Tibial artery (tissue), 4 donors: Measurements from ENCODE around the gene ILF2.

ENCODE experiments used
- DNase-seq, 2 donors: peaks; one replicate each; pipeline ENCODE4 v3.0.0-alpha.2; 2019
- H3K27ac ChIP-seq, 2 donors: fragments of 200-600 bp; sonication (generic) in 1 of 2; 1 replicate in 1 of 2; 2 replicates in 1 of 2; pipeline ENCODE4 v1.5.1; 2018 to 2019; ENCODE audit warnings: mild to moderate bottlenecking in 1 of 2
- H3K27me3 ChIP-seq, 2 donors: fragments of 200-600 bp; sonication (generic) in 1 of 2; one replicate each; pipeline versions ENCODE4 v1.5.1 to v1.6.0; 2016 to 2019
- H3K36me3 ChIP-seq, 3 donors: fragments of 200-600 bp; sonication (generic) in 2 of 3; one replicate each; pipeline ENCODE4 v1.5.1; 2016 to 2019; ENCODE audit warnings: mild to moderate bottlenecking in 2 of 3
- H3K4me1 ChIP-seq, 4 donors: fragments of 200-600 bp; sonication (generic) in 2 of 4; 1 replicate in 3 of 4; 2 replicates in 1 of 4; pipeline ENCODE4 v1.5.1; 2016 to 2019
- H3K4me3 ChIP-seq, 2 donors: fragments of 200-600 bp; sonication (generic) in 1 of 2; 1 replicate in 1 of 2; 2 replicates in 1 of 2; pipeline ENCODE4 v1.5.1; 2018 to 2019; ENCODE audit warnings: mild to moderate bottlenecking in 2 of 2
- H3K9me3 ChIP-seq, 3 donors: fragments of 200-600 bp; sonication (generic) in 1 of 3; one replicate each; pipeline ENCODE4 v1.5.1; 2016 to 2019
- CTCF ChIP-seq, 2 experiments: fragments of 200-600 bp in 1 of 2; fragments of 450-650 bp in 1 of 2; IDR thresholded peaks; one replicate each; pipeline ENCODE4 v1.5.1; 2017 to 2019; ENCODE audit warnings: antibody characterized with exemption in 2 of 2, mild to moderate bottlenecking in 1 of 2, moderate library complexity in 1 of 2
- intact Hi-C: fragments of 100-400 bp; cut with DNase I; formaldehyde crosslinking; loops from one replicate; pipeline ENCODE4 v1.15.0; 2023; ENCODE audit warnings: low total_unique reads

The ILF2 gene

GRCh38 chr1:153659175-153659534 is 11.6 kb downstream of the ILF2 start:
- Histone ChIP-seq H3K27ac (peak overlapping the region; percentile 88 to 94), H3K4me3 (peak overlapping the region; percentile 56 to 72), H3K4me1 (peaks cover 4 to 11% (median 10%) of the 10 kb centered on the region in 4 donors), H3K36me3 (peaks cover 35 to 44% (median 37%) of the 10 kb centered on the region in 3 donors), H3K27me3 (no peaks in the 10 kb centered on the region), H3K9me3 (no peaks in the 10 kb centered on the region)
- intact Hi-C loops = no loop called here
- TF ChIP-seq CTCF (IDR thresholded peaks at IDR 0.05) = no peak
- no peak for DNase-seq

GRCh38 chr1:153658400-153659174 is 12.2 kb downstream of the ILF2 start, which contains the start of gene SNAPIN:
Gene SNAPIN, plus strand, starts transcription at chr1:153658703. Its CDS starts 41 bp downstream, at chr1:153658744.
- peak within 1 kb of the TSS; percentile 56 to 72 for H3K4me3 ChIP-seq
- DNase-seq = peak; percentile 92 to 96
- peaks cover 4 to 11% (median 10%) of the 10 kb centered on the region in 4 donors for H3K4me1 ChIP-seq
- H3K27me3 ChIP-seq = no peaks in the 10 kb centered on the region
- H3K27ac ChIP-seq = peak within 1 kb of the TSS; percentile 88 to 94
- intact Hi-C loops = no loop called here
- TF ChIP-seq CTCF (IDR thresholded peaks at IDR 0.05) = peak in 1 of 2 experiments; percentile 25
- peaks cover 29 to 38% (median 31%) of the 10 kb centered on the region in 3 donors for H3K36me3 ChIP-seq
- H3K9me3 ChIP-seq = no peaks in the 10 kb centered on the region

- H3K9me3 ChIP-seq = no peaks in the 10 kb centered on the region
- DNase-seq = peak in 1 of 2 donors; percentile 37
- peaks cover 0 to 6% (median 0%) of the 10 kb centered on the region in 3 donors for H3K36me3 ChIP-seq
- intact Hi-C loops = no loop called here
- no peak overlapping the region for H3K27ac ChIP-seq
- peaks cover 4 to 13% (median 11%) of the 10 kb centered on the region in 4 donors for H3K4me1 ChIP-seq
- H3K4me3 ChIP-seq = no peak overlapping the region
- H3K27me3 ChIP-seq = no peaks in the 10 kb centered on the region
- no peak for TF ChIP-seq CTCF (IDR thresholded peaks at IDR 0.05)
Measured at GRCh38 chr1:153655333-153655732, 15.5 kb downstream of the ILF2 start.

GRCh38 chr1:153652805-153653500 is 17.8 kb downstream of the ILF2 start:
- DNase-seq = peak in 1 of 2 donors; percentile 61
- peak overlapping the region in 1 of 2 donors; percentile 23 for H3K27ac ChIP-seq
- no peak overlapping the region for H3K4me3 ChIP-seq
- intact Hi-C loops = no loop called here
- H3K27me3 ChIP-seq = no peaks in the 10 kb centered on the region
- peaks cover 0 to 16% (median 5%) of the 10 kb centered on the region in 4 donors for H3K4me1 ChIP-seq
- no peak for TF ChIP-seq CTCF (IDR thresholded peaks at IDR 0.05)
- H3K36me3 ChIP-seq = no peaks in the 10 kb centered on the region
- no peaks in the 10 kb centered on the region for H3K9me3 ChIP-seq

GRCh38 chr1:153651771-153652170 is 19.0 kb downstream of the ILF2 start:
- no peak for TF ChIP-seq CTCF (IDR thresholded peaks at IDR 0.05)
- Histone ChIP-seq H3K9me3 (no peaks in the 10 kb centered on the region), H3K27ac (no peak overlapping the region), H3K36me3 (peaks cover 0 to 3% (median 3%) of the 10 kb centered on the region in 3 donors), H3K4me1 (peaks cover 0 to 16% (median 5%) of the 10 kb centered on the region in 4 donors), H3K27me3 (no peaks in the 10 kb centered on the region), H3K4me3 (no peak overlapping the region)
- intact Hi-C loops = no loop called here
- DNase-seq = peak in 1 of 2 donors; percentile 48
